AG09309 (cell line): ENCODE measurements around the gene PPM1E.
"Not testable (repeated sequence)": the region's sequence is repeated elsewhere in the genome, so short reads cannot be mapped to it uniquely, and the experiment has no call there.

Experiments used
- DNase-seq: peaks from one replicate; pipeline ENCODE4 v3.0.0-alpha.2; 2010; ENCODE audit warnings: low read depth
- H3K4me3 ChIP-seq: 2 replicates; pipeline ENCODE4 v1.5.1; 2011; ENCODE audit warnings: mild to moderate bottlenecking, low read depth, low read length, moderate library complexity; ENCODE audit not compliant: control insufficient read depth
- TF ChIP-seq, protein P1 (sequence below): IDR thresholded peaks from 2 replicates; pipeline ENCODE4 v1.5.1; 2011; ENCODE audit warnings: mild to moderate bottlenecking, low read depth, low read length, inconsistent platforms; ENCODE audit not compliant: insufficient read depth, control insufficient read depth; ENCODE audit errors: missing control alignments

Gene PPM1E

GRCh38 chr17:58789160-58789559 lies 33.5 kb downstream of the PPM1E start:
- no peak for DNase-seq
- TF ChIP-seq, protein P1, sequence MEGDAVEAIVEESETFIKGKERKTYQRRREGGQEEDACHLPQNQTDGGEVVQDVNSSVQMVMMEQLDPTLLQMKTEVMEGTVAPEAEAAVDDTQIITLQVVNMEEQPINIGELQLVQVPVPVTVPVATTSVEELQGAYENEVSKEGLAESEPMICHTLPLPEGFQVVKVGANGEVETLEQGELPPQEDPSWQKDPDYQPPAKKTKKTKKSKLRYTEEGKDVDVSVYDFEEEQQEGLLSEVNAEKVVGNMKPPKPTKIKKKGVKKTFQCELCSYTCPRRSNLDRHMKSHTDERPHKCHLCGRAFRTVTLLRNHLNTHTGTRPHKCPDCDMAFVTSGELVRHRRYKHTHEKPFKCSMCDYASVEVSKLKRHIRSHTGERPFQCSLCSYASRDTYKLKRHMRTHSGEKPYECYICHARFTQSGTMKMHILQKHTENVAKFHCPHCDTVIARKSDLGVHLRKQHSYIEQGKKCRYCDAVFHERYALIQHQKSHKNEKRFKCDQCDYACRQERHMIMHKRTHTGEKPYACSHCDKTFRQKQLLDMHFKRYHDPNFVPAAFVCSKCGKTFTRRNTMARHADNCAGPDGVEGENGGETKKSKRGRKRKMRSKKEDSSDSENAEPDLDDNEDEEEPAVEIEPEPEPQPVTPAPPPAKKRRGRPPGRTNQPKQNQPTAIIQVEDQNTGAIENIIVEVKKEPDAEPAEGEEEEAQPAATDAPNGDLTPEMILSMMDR, result no peak
- no peak overlapping the region for H3K4me3 ChIP-seq

DNA sequence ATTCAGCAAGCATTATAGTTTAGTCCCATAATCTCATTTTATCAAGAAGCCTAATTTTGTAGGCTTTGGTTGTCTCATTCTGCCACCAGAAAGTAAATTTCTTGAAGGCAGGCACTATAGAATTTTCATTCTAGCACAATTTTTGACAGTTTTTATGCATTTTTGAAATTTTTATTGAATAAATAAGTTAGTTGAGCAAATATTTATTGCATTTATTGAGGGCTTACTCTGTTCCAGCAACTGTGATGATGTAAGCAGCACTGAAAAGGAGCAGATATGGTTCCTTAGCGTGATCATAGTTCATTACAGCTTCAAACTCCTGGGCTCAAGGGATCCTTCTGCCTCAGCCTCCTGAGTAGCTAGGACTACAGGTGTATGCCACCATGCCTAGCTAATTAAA lies 34.2 kb downstream of the PPM1E start:
- no peak overlapping the region for H3K4me3 ChIP-seq
- DNase-seq, result no peak
- TF ChIP-seq, protein P1, result no peak

DNA sequence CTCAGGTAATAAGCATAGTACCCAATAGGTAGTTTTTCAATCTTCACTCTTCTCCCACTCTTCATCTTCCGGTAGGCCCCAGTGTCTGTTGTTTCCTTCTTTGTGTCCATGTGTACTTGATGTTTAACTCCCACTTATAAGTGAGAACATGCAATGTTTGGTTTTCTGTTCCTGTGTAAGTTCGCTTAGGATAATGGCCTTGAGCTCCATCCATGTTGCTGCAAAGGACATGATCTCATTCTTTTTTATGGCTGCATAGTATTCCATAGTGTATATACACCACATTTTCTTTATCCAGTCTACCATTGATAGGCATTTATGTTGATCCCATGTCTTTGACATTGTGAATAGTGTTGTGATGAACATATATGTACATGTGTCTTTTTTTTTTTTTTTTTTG lies 38.9 kb downstream of the PPM1E start:
- H3K4me3 ChIP-seq, DNase-seq: not testable (repeated sequence)

GRCh38 chr17:58802188-58802587 lies 46.5 kb downstream of the PPM1E start:
- TF ChIP-seq, protein P1, result no peak
- H3K4me3 ChIP-seq, result no peak overlapping the region
- no peak for DNase-seq

DNA sequence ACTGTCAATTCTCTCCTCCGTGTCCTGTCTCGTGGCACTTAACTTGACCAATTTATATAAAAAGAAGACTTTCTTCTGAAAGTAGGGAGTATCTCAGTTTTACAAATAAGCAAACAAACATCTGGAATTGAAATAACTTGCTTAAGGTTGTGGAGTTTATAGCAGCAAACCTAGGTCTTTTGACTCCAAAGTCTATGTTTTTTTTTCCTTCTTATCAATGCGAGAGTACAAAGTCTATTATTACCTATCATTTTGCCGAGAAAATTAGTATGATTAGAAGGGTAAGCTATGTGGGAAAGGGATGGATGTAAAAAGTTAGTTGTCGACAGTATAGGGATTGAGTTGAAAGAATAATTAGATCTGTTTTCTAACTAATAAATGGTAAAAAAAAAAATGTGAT lies 50.4 kb downstream of the PPM1E start:
- no peak overlapping the region for H3K4me3 ChIP-seq
- TF ChIP-seq, protein P1, result no peak
- DNase-seq, result no peak

- TF ChIP-seq, protein P1, result no peak
- DNase-seq, result no peak
These were observed 53.2 kb downstream of the PPM1E start for GRCh38 chr17:58808609-58809563.

GRCh38 chr17:58809564-58809936 lies 53.9 kb downstream of the PPM1E start:
- TF ChIP-seq, protein P1, result no peak
- H3K4me3 ChIP-seq, result no peak overlapping the region
- DNase-seq, result no peak

More at GRCh38 chr17:58808609-58809563, 53.2 kb downstream of the PPM1E start:
- no peak overlapping the region for H3K4me3 ChIP-seq
